LNCaP clone FGC (cell line): Measurements from ENCODE around the gene UBIAD1.
"Not testable (repeated sequence)": the region's sequence is repeated elsewhere in the genome, so short reads cannot be mapped to it uniquely, and the experiment has no call there.

Source experiments
- DNase-seq: peaks from one replicate; pipeline ENCODE4 v3.0.0-alpha.2; 2011; ENCODE audit warnings: low read depth
- H3K4me3 ChIP-seq: 2 replicates; pipeline ENCODE4 v1.5.1; 2011; ENCODE audit warnings: mild to moderate bottlenecking, low read depth, low read length, control low read depth
- TF ChIP-seq, protein P1 (sequence below): IDR thresholded peaks from 2 replicates; pipeline ENCODE4 v1.5.1; 2012; ENCODE audit warnings: mild to moderate bottlenecking; ENCODE audit not compliant: control insufficient read depth, insufficient read depth; ENCODE audit errors: extremely low read depth

The UBIAD1 gene

DNA sequence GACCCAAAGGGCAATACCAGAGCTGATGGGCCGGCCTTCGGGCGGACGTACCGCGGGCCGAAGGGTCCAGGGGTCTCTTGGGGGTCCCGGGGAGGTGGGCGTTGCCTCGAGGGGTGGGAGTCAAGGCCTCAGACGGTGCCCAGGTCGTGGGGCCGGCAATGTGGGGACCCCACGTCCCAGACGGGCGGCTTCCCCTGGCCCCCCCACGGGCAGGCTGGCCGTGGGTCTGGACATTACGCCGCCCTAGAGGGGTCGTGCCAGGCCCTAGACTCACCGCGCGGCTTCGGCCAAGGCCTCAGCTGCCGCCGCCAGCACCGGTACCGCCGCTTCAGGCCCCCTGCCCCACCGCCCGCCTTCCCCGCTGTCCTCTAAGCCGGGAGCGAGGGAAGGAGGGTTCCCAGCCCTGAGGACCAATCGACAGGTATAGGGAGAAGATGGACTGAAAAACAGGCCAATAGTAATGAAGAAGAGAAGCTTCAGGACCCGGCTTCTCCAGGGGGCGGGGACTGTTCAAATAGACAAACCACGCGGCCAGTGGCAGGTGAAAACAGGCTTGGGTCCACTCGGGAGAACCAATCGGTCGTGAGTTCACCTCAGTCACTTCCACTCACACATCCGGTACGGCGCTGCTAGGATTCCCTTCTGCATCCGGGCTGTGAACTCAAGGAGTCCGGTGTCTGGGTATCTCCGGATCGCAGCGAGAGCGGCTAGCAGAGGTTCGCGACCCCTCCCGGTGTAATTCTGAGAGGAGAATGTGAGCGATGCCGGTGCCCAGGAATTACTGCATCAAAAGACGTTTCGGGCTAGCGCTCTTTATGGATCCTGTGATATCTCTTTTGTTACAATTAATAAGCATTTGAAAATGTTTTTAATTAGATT lies 10.6 kb upstream of the UBIAD1 start, which contains the start of gene MTOR:
TSS of gene MTOR (minus strand) at position 381 of the 879 bp plus-strand sequence. CDS start 3,142 bp downstream, outside the sequence.
- TF ChIP-seq, protein P1, sequence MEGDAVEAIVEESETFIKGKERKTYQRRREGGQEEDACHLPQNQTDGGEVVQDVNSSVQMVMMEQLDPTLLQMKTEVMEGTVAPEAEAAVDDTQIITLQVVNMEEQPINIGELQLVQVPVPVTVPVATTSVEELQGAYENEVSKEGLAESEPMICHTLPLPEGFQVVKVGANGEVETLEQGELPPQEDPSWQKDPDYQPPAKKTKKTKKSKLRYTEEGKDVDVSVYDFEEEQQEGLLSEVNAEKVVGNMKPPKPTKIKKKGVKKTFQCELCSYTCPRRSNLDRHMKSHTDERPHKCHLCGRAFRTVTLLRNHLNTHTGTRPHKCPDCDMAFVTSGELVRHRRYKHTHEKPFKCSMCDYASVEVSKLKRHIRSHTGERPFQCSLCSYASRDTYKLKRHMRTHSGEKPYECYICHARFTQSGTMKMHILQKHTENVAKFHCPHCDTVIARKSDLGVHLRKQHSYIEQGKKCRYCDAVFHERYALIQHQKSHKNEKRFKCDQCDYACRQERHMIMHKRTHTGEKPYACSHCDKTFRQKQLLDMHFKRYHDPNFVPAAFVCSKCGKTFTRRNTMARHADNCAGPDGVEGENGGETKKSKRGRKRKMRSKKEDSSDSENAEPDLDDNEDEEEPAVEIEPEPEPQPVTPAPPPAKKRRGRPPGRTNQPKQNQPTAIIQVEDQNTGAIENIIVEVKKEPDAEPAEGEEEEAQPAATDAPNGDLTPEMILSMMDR, result no peak; the same call in 1 of the 2 replicates
- DNase-seq, result peak; percentile 100
- peak within 1 kb of the TSS; percentile 99 for H3K4me3 ChIP-seq

DNA sequence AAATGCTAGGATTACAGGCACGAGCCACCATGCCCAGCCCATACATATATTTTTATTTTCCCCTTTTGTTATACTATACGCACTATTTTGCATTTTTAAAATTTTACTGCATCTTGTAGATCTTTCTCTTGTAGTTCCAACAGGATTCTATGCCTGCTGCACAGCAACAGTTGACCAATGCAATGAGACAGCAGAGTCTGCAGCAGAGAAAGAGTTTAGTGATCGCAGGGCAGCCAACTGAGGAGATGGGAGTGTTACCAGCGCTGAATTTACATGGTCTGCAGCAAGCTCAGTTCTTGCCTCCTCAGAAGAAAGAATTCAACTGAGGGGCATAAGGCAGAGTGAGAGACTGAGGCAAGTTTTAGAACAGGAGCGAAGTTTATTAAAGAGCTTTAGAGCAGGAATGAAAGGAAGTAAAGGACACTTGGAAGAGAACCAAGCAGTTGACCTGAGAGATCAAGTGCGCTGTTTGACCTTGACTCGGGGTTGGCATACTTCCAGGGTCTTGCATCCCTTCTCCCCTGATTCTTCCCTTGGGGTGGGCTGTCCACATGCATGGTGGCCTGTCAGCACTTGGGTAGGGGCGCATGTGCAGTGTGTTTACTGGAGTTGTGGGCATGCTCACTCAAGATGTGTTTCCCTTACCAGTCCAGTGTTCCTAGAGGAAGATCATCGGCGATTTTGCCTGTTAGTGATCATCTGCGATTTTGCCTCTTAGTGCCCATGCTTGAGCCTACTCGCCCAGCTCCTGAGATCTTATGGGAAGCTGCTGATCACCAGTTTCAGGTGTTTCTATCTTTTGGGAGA lies 6.5 kb upstream of the UBIAD1 start:
- DNase-seq, result no peak
- no peak overlapping the region for H3K4me3 ChIP-seq
- TF ChIP-seq, protein P1, result no peak

DNA sequence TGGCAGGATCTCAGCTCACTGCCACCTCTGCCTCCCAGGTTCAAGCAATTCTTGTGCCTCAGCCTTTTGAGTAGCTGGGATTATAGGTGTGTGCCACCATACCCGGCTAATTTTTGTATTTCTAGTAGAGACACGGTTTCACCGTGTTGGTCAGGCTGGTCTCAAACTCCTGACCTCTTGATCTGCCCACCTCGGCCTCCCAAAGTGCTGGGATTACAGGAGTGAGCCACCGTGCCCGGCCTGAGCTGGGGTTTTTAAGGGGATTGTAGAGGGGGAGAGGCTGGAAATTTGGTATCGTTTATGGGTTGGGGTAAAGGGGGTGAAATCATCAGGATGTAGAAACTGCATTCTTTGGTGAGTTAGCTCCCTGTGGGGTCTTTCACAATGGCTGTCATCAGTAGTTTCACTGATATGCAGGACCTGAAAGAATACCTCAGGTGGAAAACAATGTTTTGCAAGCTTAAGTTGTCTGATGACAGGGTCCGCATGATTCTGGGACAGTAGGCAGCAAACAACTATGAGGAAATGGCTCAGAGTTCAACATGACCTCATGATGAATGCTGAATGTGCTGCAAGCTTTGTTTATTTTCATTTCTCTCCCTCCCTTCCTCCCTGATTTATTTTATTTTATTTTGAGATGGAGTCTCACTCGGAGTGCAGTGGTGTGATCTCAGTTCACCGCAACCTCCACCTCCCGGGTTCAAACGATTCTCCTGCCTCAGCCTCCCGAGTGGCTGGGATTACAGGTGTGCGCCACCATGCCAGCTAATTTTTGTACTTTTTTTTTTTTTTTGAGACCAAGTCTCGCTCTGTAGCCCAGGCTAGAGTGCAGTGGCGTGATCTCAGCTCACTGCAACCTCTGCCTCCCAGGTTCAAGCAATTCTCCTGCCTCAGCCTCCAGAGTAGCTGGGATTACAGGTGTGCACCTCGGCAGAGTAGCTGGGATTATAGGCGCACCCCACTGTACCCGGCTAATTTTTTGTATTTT lies 5.4 kb upstream of the UBIAD1 start:
- not testable (repeated sequence) for H3K4me3 ChIP-seq, DNase-seq

DNA sequence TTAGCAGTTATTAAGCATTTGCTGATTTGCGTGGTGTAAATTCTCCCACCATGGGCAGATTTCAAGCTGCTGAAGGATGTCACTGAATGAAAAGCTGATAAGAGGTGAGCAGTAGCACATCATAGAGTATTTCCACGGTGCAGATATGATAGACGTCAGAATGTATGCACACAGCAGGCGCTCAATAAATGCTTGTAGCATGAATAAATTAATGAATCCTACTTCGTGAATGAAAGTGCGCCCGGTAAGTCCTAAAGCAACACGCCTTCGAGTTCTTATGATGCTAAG lies 510 bp upstream of the UBIAD1 start:
- no peak for DNase-seq
- H3K4me3 ChIP-seq, result no peak overlapping the region

DNA sequence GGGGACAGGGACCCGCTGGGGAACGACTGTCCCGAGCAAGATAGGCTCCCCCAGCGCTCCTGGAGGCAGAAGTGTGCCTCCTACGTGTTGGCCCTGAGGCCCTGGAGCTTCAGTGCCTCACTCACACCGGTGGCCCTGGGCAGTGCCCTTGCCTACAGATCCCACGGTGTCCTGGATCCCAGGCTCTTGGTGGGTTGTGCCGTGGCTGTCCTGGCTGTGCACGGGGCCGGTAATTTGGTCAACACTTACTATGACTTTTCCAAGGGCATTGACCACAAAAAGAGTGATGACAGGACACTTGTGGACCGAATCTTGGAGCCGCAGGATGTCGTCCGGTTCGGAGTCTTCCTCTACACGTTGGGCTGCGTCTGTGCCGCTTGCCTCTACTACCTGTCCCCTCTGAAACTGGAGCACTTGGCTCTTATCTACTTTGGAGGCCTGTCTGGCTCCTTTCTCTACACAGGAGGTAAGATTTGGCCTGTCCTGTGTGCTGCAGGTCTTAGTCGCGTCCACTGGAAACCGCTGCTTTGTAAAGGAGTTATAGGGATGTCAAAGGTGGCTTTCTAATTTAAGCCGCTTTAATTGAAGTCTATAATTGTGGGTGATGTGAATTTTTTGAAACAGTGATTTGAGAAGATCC lies 717 bp downstream of the UBIAD1 start:
- DNase-seq, result no peak
- peak overlapping the region; percentile 81 for H3K4me3 ChIP-seq
- TF ChIP-seq, protein P1, result no peak

More for the DNA sequence above, 510 bp upstream of the UBIAD1 start:
- TF ChIP-seq, protein P1, result no peak

DNA sequence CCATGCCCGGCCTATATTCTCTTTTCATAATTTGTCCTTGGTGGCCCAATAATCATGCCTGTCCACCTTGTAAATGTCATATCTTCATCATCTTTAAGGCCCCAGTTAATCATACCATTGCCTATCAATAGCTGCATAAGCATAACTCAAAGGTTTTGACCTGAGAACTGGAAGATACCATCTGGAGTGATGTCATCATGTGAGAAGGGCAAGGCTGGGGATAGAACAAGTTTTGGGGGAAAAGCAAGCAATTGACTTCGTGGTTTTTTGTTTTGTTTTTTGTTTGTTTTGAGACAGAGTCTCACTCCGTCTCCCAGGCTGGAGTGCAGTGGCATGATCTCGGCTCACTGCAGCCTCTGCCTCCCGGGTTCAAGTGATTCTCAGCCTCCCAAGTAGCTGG lies 6.2 kb downstream of the UBIAD1 start:
- TF ChIP-seq, protein P1, result no peak
- no peak overlapping the region for H3K4me3 ChIP-seq
- no peak for DNase-seq
